ENCODE results near the gene HOXA3. TPM values are rescaled to one million over a fixed set of nuclear protein-coding genes. Genes with fewer than 3 reads are reported as not detected.

HOXA3 gene
- total and polyA plus RNA-seq, 9 of the 15 experiments (the other 6 are each of a cell fraction or from before 2014, with no cell fraction given): 0.04 to 0.13 TPM; not detected in 7

- Histone ChIP-seq H3K9me1 (ENCODE audit: control insufficient read depth, insufficient read depth, low read length) (no peaks in the 10 kb centered on the region), H3K4me1 (replicated peaks in 1 of 2; ENCODE audit: control insufficient read depth in 2 of 2, insufficient read depth in 2 of 2, low read length in 2 of 2) (peaks cover 0 to 26% of the 10 kb centered on the region in 2 experiments; a peak in 2 of 5 replicates), H3K9ac (ENCODE audit: insufficient read depth in 1 of 2, low read depth in 2 of 2, low read length in 2 of 2) (no peak overlapping the region), H2AFZ (ENCODE audit: low read depth, low read length) (no peak overlapping the region), H3K9me3 (replicated peaks; ENCODE audit: control insufficient read depth, insufficient read depth, low read depth, low read length) (no peaks in the 10 kb centered on the region), H3K36me3 (ENCODE audit: control insufficient read depth, insufficient read depth, low read length) (no peaks in the 10 kb centered on the region), H3K4me3 (no peak overlapping the region), H3K27ac (ENCODE audit: extremely low read depth, low read depth, low read length) (no peak overlapping the region), H3K4me2 (ENCODE audit: insufficient read depth, low read length) (peak overlapping the region; percentile 11; the same call in 1 of the 2 replicates), H3K79me2 (ENCODE audit: control insufficient read depth, insufficient read depth, low read length) (no peaks in the 10 kb centered on the region), H4K20me1 (replicated peaks; ENCODE audit: control insufficient read depth, insufficient read depth, low read length) (no peaks in the 10 kb centered on the region), H3K27me3 (ENCODE audit: control insufficient read depth in 2 of 2, insufficient read depth in 2 of 2, low read length in 2 of 2) (peaks cover 36 to 77% of the 10 kb centered on the region in 2 experiments)
- ATAC-seq: peak; percentile 43; the same call in 2 of the 3 replicates
- CTCF ChIA-PET (ENCODE audit: low intra/inter-chr PET ratio): no interaction called here
- no TSS peak for BruUV-seq (replicated peaks)
- intact Hi-C loops (cut with micrococcal nuclease) (loop anchor here (5.0 kb wide), 3 partner anchors 302 to 1272 kb away; partner anchors contain the start of genes SKAP2 and SNX10), in situ Hi-C loops (cut with MboI) (loop anchor here (5.0 to 25.0 kb wide), 4 partner anchors 652 to 1277 kb away; no protein-coding TSS in a partner anchor)
- TF ChIP-seq BRF1 (IDR thresholded peaks at IDR 0.05; ENCODE audit: borderline replicate concordance, extremely low read depth, insufficient read length) (no peak), NFYB (IDR thresholded peaks at IDR 0.05; ENCODE audit: extremely low read depth, insufficient read length) (no peak), ESRRA (IDR thresholded peaks at IDR 0.05; ENCODE audit: borderline replicate concordance, low read depth) (no peak), DACH1 (IDR thresholded peaks at IDR 0.05; ENCODE audit: partially characterized antibody) (no peak), RCOR1 (IDR thresholded peaks at IDR 0.05; ENCODE audit: borderline replicate concordance in 1 of 2, low read depth in 2 of 2, low read length in 2 of 2) (no peak), ZFP36 (IDR thresholded peaks at IDR 0.05; ENCODE audit: low read depth, low read length, partially characterized antibody) (peak; percentile 71), E2F3 (CRISPR knock-in tag; IDR thresholded peaks at IDR 0.05) (no peak), GTF2F1 (IDR thresholded peaks at IDR 0.05; ENCODE audit: low read depth, low read length) (no peak), KLF16 (IDR thresholded peaks at IDR 0.05) (no peak), ZNF717 (CRISPR knock-in tag; IDR thresholded peaks at IDR 0.05) (no peak), SAFB2 (IDR thresholded peaks at IDR 0.05; ENCODE audit: borderline replicate concordance, low read depth, low read length, severe bottlenecking) (no peak), NFIX (CRISPR knock-in tag; IDR thresholded peaks at IDR 0.05; ENCODE audit: low read depth) (no peak), THAP12 (CRISPR knock-in tag; IDR thresholded peaks at IDR 0.05) (no peak), ARHGAP35 (IDR thresholded peaks at IDR 0.05; ENCODE audit: partially characterized antibody) (no peak), SMARCA5 (IDR thresholded peaks at IDR 0.05) (no peak)
- TF ChIP-seq, protein P1, sequence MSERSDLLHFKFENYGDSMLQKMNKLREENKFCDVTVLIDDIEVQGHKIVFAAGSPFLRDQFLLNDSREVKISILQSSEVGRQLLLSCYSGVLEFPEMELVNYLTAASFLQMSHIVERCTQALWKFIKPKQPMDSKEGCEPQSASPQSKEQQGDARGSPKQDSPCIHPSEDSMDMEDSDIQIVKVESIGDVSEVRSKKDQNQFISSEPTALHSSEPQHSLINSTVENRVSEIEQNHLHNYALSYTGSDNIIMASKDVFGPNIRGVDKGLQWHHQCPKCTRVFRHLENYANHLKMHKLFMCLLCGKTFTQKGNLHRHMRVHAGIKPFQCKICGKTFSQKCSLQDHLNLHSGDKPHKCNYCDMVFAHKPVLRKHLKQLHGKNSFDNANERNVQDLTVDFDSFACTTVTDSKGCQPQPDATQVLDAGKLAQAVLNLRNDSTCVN (CRISPR knock-in tag; IDR thresholded peaks at IDR 0.05): no peak
- TF ChIP-seq, protein P2, sequence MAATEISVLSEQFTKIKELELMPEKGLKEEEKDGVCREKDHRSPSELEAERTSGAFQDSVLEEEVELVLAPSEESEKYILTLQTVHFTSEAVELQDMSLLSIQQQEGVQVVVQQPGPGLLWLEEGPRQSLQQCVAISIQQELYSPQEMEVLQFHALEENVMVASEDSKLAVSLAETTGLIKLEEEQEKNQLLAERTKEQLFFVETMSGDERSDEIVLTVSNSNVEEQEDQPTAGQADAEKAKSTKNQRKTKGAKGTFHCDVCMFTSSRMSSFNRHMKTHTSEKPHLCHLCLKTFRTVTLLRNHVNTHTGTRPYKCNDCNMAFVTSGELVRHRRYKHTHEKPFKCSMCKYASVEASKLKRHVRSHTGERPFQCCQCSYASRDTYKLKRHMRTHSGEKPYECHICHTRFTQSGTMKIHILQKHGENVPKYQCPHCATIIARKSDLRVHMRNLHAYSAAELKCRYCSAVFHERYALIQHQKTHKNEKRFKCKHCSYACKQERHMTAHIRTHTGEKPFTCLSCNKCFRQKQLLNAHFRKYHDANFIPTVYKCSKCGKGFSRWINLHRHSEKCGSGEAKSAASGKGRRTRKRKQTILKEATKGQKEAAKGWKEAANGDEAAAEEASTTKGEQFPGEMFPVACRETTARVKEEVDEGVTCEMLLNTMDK (IDR thresholded peaks at IDR 0.05; ENCODE audit: borderline replicate concordance, insufficient read depth, low read depth, low read length, poor library complexity, severe bottlenecking): peak; percentile 35
- peak in 1 of 4 experiments; percentile 14 for DNase-seq (ENCODE audit: extremely low read depth in 1 of 4, low spot score in 3 of 4)
- no peak for FAIRE-seq
- POLR2A ChIA-PET: no interaction called here
- WGBS (ENCODE audit: insufficient coverage, low coverage, missing lambda C conversion rate): 12% methylated on average over 44 of the region's 47 CpGs
Observed at GRCh38 chr7:27164367-27165088, 12.1 kb upstream of the HOXA3 start.

All from K562 (cell line).